Measurements from ENCODE around the gene RNASEH2A.
A peak's percentile ranks its signal among the peaks of the same experiment; 100 is the strongest.
"Not testable (repeated sequence)": the region's sequence is repeated elsewhere in the genome, so short reads cannot be mapped to it uniquely, and the experiment has no call there.

Gene RNASEH2A

GRCh38 chr19:12834566-12834943, 28.2 kb downstream of the RNASEH2A start, which contains the start of gene RTBDN:
Gene RTBDN (minus strand): TSS chr19:12834579. CDS start chr19:12829979, 4,600 bp downstream.
- no peak for DNase-seq

GRCh38 chr19:12834976-12835757, 28.8 kb downstream of the RNASEH2A start:
- peak in 1 of 2 donors; percentile 41 for DNase-seq

DNA sequence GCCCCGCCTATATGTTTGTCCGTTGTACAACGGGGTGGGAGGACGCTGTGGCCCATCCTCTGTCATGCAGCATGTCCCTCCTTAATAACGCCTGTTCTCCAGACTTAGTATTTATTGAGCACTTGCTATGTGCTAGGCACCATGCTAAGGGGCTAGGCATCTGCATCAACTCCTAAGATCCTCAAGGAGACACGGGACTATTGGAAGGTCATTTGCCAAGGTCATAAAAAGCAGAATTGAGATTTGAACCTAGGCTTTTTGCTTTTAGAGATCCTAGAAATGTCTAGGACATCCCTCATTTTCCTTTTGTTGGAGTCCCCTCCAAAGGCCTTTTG, 30.1 kb downstream of the RNASEH2A start:
- no peak for DNase-seq

DNA sequence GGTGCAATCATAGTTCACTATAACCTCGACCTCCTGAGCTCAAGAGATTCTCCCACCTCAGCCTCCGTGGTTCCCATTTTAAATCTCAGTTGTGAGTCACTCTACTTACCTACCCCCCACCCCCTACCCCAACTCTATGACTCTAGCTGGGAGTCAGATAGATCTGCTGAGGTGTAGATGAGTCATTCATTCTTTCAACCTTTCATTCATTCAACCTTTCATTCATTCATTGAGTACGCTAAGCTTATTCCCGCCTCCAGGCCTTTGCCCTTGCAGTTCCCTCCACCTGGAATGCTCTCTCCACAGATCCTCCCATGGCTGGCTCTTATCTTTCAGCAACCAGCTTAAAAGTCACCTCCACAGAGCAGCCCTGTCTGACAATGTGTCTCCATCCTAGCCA, 30.8 kb downstream of the RNASEH2A start:
- no peak for DNase-seq

GRCh38 chr19:12838182-12838885, 31.9 kb downstream of the RNASEH2A start, which contains the start of gene MAST1:
Gene MAST1 (plus strand): TSS chr19:12838515. CDS start chr19:12838573, 58 bp downstream.
- peak; percentile 24 to 62 for DNase-seq

GRCh38 chr19:12838886-12839756, 32.7 kb downstream of the RNASEH2A start:
- DNase-seq = peak in 1 of 2 donors; percentile 39

GRCh38 chr19:12840091-12841079, 34.0 kb downstream of the RNASEH2A start:
- DNase-seq = peak; percentile 23 to 46

DNA sequence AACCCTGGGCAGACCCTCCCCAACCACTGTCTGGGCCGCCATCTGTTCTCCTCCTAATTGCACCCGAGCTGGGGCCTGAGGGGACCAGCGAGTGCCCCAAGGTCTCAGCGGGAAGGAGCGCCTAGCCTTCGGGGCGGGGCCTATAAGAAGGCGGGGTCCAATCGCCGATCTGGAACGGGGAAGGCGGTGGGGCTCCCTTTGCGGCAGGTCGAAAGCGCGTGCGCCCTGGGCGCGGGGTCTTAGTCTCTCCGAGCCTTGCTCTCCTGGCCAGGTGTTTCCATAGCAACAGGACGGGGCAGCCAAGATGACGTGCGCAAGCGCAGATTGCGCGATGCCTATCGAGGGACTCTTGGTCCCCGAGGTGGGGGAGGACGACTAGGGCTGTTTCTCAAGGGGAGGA, 34.7 kb downstream of the RNASEH2A start:
- DNase-seq = no peak

DNA sequence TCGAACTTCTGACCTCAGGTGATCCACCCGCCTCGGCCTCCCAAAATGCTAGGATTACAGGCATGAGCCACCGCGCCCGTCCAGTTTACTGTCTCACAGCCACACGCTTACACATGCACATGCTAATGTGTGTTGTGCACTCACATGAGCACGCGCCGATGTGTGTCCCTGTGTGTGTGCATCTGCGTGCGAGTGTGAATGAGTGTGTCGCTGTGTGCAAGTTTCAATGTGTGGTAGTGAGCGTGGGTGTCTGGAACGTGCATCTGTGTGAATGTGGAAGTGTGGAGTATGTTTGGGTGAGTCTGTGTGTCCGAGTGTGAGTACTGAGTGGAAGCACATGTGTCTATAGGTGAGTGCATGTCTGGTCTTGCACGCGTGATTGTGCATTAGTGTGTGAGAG, 36.1 kb downstream of the RNASEH2A start:
- DNase-seq = no peak

DNA sequence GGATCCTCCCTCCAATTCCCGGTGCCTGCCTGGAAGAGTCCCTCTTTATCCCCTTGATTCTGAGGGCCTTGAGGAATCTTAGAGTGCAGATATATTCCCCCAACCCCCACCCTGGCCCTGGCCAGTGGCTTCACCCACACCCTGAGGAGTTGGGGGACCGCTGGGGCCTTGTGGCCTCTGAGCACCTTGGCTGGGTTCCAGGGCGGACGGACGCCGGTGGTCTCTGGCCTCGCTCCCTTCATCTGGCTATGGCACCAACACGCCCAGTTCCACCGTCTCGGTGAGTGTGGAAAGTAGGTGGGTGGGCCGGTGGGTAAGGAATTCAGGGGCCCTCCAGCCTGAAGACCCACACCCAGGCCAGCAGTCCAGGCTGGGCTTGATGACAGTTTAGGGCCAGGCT, 36.9 kb downstream of the RNASEH2A start:
- DNase-seq = no peak

GRCh38 chr19:12843999-12844732, 37.8 kb downstream of the RNASEH2A start:
- no peak for DNase-seq

DNA sequence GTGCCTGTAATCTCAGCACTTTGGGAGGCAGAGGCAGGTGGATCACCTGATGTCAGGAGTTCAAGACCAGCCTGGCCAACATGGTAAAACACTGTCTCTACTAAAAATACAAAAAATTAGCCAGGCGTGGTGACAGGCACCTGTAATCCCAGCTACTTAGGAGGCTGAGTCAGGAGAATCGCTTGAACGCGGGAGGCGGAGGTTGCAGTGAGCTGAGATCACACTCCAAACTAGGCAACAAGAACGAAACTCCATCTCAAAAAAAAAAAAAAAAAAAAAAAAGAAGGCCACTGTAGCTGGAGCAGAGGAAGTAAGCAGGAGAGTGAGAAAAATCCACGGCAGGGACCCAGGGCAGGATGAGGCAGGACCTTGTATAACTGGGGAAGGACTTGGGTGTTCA, 40.2 kb downstream of the RNASEH2A start:
- DNase-seq = not testable (repeated sequence)

DNA sequence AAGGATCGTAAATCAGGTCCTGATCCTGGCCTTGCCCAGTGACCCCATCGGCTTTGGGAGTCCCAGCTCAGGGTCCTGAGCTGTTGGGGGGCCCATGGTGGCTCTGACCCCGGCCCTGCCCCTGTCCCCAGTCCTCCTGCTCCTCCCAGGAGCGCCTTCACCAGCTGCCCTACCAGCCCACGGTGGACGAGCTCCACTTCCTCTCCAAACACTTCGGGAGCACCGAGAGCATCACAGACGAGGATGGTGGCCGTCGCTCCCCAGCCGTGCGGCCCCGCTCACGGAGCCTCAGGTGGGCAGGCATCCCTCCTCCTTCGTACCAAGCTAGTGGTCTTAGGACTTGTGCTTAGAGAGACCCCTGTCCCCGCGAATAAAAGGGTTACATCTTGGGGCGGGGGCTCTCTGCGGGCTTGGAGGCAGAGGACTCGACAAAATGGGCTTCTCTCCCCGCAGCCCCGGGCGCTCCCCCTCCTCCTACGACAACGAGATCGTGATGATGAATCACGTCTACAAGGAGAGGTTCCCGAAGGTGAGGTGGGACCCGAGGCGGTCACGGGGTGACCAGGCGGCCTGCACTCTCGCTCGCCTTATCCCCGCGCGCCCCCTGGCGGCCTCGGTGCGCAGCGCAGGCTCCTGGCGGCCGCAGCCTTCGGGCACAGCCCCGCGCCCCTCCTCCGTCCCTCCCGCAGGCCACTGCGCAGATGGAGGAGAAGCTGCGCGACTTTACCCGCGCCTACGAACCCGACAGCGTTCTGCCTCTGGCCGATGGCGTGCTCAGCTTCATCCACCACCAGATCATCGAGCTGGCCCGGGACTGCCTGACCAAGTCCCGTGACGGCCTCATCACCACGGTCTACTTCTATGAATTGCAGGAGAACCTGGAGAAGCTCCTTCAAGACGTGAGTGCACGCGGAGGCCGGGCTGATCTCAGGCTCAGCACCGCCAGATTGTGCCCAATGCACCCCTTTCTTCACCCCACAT, 41.1 kb downstream of the RNASEH2A start:
- peak; percentile 79 to 85 for DNase-seq

- DNase-seq = no peak
Measured at GRCh38 chr19:12856653-12857052, 50.3 kb downstream of the RNASEH2A start.

GRCh38 chr19:12858041-12858928, 51.9 kb downstream of the RNASEH2A start:
- no peak for DNase-seq

- no peak for DNase-seq
Measured at GRCh38 chr19:12859546-12859945, 53.2 kb downstream of the RNASEH2A start.
